Type B pancreatic cell (in vitro differentiated cells): ENCODE measurements around the gene FAM107A. TPM values are rescaled to one million over a fixed set of nuclear protein-coding genes. Genes with fewer than 3 reads are reported as not detected.

Experiments used
- DNase-seq: peaks from one replicate; pipeline ENCODE4 v3.0.0; 2021; ENCODE audit warnings: mixed read lengths; ENCODE audit not compliant: unreplicated experiment; ENCODE audit errors: extremely low spot score
- H3K27ac Mint-ChIP-seq: 2 replicates; pipeline ENCODE4 v1.8.0; 2021; ENCODE audit warnings: mild to moderate bottlenecking, mixed read lengths
- H3K27me3 Mint-ChIP-seq: 2 replicates; pipeline ENCODE4 v1.8.0; 2021; ENCODE audit warnings: mixed read lengths
- H3K36me3 Mint-ChIP-seq: 2 replicates; pipeline ENCODE4 v1.8.0; 2021; ENCODE audit warnings: mixed read lengths
- H3K4me1 Mint-ChIP-seq: one replicate; pipeline ENCODE4 v1.8.0; 2021; ENCODE audit warnings: mixed read lengths; ENCODE audit not compliant: unreplicated experiment
- H3K4me3 Mint-ChIP-seq: 2 replicates; pipeline ENCODE4 v1.8.0; 2021; ENCODE audit warnings: mild to moderate bottlenecking, mixed read lengths
- H3K9me3 Mint-ChIP-seq: 2 replicates; pipeline ENCODE4 v1.8.0; 2021; ENCODE audit warnings: mixed read lengths
- CTCF ChIP-seq: fragments of 200-600 bp; sonication (generic); conservative IDR thresholded peaks from 2 replicates; pipeline ENCODE4 v1.5.0; 2021; ENCODE audit warnings: antibody characterized with exemption, mild to moderate bottlenecking
- total RNA-seq: library from RNA; stranded (reverse); gene quantifications from 2 replicates; pipeline ENCODE4 v1.2.1, GENCODE V29; 2021; ENCODE audit warnings: low replicate concordance

The FAM107A gene
- total RNA-seq, 1 donor from 2014 or later = 2.9 TPM

- Mint-ChIP-seq H3K27ac (no peak overlapping the region), H3K9me3 (peaks cover 6% of the 10 kb centered on the region), H3K4me3 (no peak overlapping the region), H3K36me3 (peaks cover 7% of the 10 kb centered on the region), H3K27me3 (peaks cover 23% of the 10 kb centered on the region), H3K4me1 (peaks cover 28% of the 10 kb centered on the region)
- no peak for DNase-seq
- no peak for TF ChIP-seq CTCF
These were observed 475 bp downstream of the FAM107A start for GRCh38 chr3:58576716-58577115.

- Mint-ChIP-seq H3K27me3 (peaks cover 18% of the 10 kb centered on the region), H3K36me3 (peaks cover 8% of the 10 kb centered on the region), H3K4me1 (peaks cover 22% of the 10 kb centered on the region), H3K9me3 (peaks cover 6% of the 10 kb centered on the region), H3K4me3 (no peak overlapping the region), H3K27ac (no peak overlapping the region)
- DNase-seq = no peak
- TF ChIP-seq CTCF = no peak
These were observed 1.1 kb downstream of the FAM107A start for GRCh38 chr3:58575971-58576652.

GRCh38 chr3:58574682-58575081 is 2.5 kb downstream of the FAM107A start:
- H3K9me3 Mint-ChIP-seq = peaks cover 6% of the 10 kb centered on the region
- peaks cover 16% of the 10 kb centered on the region for H3K4me1 Mint-ChIP-seq
- TF ChIP-seq CTCF = no peak
- no peak for DNase-seq
- peaks cover 18% of the 10 kb centered on the region for H3K27me3 Mint-ChIP-seq
- H3K36me3 Mint-ChIP-seq = peaks cover 8% of the 10 kb centered on the region
- H3K4me3 Mint-ChIP-seq = no peak overlapping the region
- H3K27ac Mint-ChIP-seq = no peak overlapping the region

GRCh38 chr3:58574106-58574505 is 3.1 kb downstream of the FAM107A start:
- H3K36me3 Mint-ChIP-seq = peaks cover 8% of the 10 kb centered on the region
- H3K27ac Mint-ChIP-seq = no peak overlapping the region
- H3K4me1 Mint-ChIP-seq = peaks cover 16% of the 10 kb centered on the region
- TF ChIP-seq CTCF = no peak
- H3K4me3 Mint-ChIP-seq = no peak overlapping the region
- peaks cover 18% of the 10 kb centered on the region for H3K27me3 Mint-ChIP-seq
- no peak for DNase-seq
- peaks cover 6% of the 10 kb centered on the region for H3K9me3 Mint-ChIP-seq

- Mint-ChIP-seq H3K27ac (no peak overlapping the region), H3K27me3 (peaks cover 15% of the 10 kb centered on the region), H3K4me1 (peaks cover 20% of the 10 kb centered on the region), H3K4me3 (no peak overlapping the region), H3K36me3 (peaks cover 8% of the 10 kb centered on the region), H3K9me3 (peaks cover 6% of the 10 kb centered on the region)
- TF ChIP-seq CTCF = no peak
- no peak for DNase-seq
These were observed 3.6 kb downstream of the FAM107A start for GRCh38 chr3:58573640-58574039.
